Tibial nerve (tissue), 3 donors: ENCODE data around the gene MARK4.

Experiments used
- POLR2A ChIP-seq, 2 donors: fragments of 450-650 bp; IDR thresholded peaks; one replicate each; pipeline ENCODE4 v1.6.1; 2017; ENCODE audit warnings: antibody characterized with exemption in 2 of 2, mild to moderate bottlenecking in 2 of 2, moderate library complexity in 2 of 2
- TF ChIP-seq, protein P1 (sequence below), 5 experiments: fragments of 200-600 bp in 3 of 5; fragments of 450-650 bp in 2 of 5; sonication (generic) in 3 of 5; IDR thresholded peaks; one replicate each; pipeline ENCODE4 v1.5.1; 2016 to 2019; ENCODE audit warnings: antibody characterized with exemption in 5 of 5, mild to moderate bottlenecking in 3 of 5, moderate library complexity in 2 of 5

DNA sequence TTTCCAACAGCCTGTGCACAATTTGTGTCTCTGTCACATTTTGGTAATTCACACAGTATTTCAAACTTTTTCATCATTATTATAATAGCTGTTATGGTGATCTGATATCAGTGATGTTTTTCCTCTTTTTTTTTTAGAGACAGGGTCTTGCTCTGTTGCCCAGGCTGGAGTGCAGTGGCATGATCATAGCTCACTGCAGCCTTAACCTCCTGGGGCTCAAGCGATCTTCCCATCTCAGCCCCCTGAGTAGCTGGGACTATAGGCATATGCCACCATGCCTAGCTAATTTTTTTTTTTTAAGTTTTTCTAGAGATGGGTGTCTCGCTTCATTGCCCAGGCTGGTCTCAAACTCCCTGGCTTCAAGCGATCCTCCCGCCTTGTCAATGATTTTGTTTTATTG is 5.8 kb downstream of the MARK4 start:
- TF ChIP-seq, protein P1, sequence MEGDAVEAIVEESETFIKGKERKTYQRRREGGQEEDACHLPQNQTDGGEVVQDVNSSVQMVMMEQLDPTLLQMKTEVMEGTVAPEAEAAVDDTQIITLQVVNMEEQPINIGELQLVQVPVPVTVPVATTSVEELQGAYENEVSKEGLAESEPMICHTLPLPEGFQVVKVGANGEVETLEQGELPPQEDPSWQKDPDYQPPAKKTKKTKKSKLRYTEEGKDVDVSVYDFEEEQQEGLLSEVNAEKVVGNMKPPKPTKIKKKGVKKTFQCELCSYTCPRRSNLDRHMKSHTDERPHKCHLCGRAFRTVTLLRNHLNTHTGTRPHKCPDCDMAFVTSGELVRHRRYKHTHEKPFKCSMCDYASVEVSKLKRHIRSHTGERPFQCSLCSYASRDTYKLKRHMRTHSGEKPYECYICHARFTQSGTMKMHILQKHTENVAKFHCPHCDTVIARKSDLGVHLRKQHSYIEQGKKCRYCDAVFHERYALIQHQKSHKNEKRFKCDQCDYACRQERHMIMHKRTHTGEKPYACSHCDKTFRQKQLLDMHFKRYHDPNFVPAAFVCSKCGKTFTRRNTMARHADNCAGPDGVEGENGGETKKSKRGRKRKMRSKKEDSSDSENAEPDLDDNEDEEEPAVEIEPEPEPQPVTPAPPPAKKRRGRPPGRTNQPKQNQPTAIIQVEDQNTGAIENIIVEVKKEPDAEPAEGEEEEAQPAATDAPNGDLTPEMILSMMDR (IDR thresholded peaks at IDR 0.05), result no peak
- no peak for TF ChIP-seq POLR2A (IDR thresholded peaks at IDR 0.05)
